Heart left ventricle (tissue), 13 donors: ENCODE measurements around the gene ZFAND4.
"Not testable (repeated sequence)": the region's sequence is repeated elsewhere in the genome, so short reads cannot be mapped to it uniquely, and the experiment has no call there.

ENCODE experiments used
- CTCF ChIP-seq, 12 donors: fragments of 200-600 bp; sonication (generic) in 4 of 12; IDR thresholded peaks; one replicate each; pipeline versions ENCODE4 v1.5.0 to v1.8.0; 2018 to 2022; ENCODE audit warnings: antibody characterized with exemption in 12 of 12, mild to moderate bottlenecking in 5 of 12
- POLR2A ChIP-seq, 2 donors: fragments of 450-650 bp; IDR thresholded peaks; one replicate each; pipeline ENCODE4 v1.6.1; 2017; ENCODE audit warnings: antibody characterized with exemption in 2 of 2, mild to moderate bottlenecking in 2 of 2, moderate library complexity in 2 of 2
- donor health status: ischemic (EF 13 %, LVEDD 7.1; RV severe dilation, severe dysfunction).
- donor health status: DM: no; HTN: yes; CAD: no.
- donor health status: DM: no; HTN: no; CAD: no.
- donor health status: ischemic (EF 25% LVEDD 6.9; RV normal size, moderate dysfunction).
- donor health status: ischemic (EF 25% LVEDD 5.7; RV mildly dilated, moderate dysfunction).
- donor health status: ischemic (EF 35%, LVEDD 5.7; RV mildly dilated, moderate dysfunction).
- donor health status: nonischemic (EF 11% LVEDD 7.7; RV severe dilation, severe dysfunction).
- donor health status: DM: yes; HTN: yes; CAD: no.
- donor health status: PGD.
- donor health status: ischemic (EF 29% LVEDD 5.4; RV normal size, mild dysfunction).
- donor health status: nonischemic (EF 23%, LVEDD 6.1; RV moderate dilation, normal function).

DNA sequence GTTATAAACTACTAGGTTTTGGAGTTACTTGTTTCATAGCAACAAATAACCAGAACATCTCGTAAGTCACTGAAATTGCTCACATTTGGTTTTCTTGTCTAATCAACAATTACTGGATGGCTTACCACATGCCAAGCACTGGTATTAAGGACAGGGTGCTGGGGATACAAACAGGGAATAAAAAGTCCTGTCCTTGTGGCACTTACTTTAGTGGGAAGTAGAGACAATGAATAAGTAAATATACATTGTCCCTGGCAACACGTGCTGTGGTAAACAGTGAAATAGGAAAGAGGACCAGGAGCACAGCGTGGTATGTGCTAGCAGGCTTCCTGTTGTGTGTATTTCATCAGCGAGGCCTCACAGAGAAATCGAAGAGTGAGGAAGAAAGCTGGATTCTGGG is 38.7 kb upstream of the ZFAND4 start:
- not testable (repeated sequence) for TF ChIP-seq CTCF, POLR2A (IDR thresholded peaks at IDR 0.05)
